ENCODE results near the gene SCN9A.

GRCh38 chr2:166357068-166357949 lies 18.4 kb downstream of the SCN9A start:
- TF ChIP-seq EZH2 (IDR thresholded peaks at IDR 0.05; ENCODE audit: low read depth) (no peak), CTCF (conservative IDR thresholded peaks at IDR 0.05) (no peak)

All from PC-9 (cell line).